ENCODE data around the gene ITGAX.

DNA sequence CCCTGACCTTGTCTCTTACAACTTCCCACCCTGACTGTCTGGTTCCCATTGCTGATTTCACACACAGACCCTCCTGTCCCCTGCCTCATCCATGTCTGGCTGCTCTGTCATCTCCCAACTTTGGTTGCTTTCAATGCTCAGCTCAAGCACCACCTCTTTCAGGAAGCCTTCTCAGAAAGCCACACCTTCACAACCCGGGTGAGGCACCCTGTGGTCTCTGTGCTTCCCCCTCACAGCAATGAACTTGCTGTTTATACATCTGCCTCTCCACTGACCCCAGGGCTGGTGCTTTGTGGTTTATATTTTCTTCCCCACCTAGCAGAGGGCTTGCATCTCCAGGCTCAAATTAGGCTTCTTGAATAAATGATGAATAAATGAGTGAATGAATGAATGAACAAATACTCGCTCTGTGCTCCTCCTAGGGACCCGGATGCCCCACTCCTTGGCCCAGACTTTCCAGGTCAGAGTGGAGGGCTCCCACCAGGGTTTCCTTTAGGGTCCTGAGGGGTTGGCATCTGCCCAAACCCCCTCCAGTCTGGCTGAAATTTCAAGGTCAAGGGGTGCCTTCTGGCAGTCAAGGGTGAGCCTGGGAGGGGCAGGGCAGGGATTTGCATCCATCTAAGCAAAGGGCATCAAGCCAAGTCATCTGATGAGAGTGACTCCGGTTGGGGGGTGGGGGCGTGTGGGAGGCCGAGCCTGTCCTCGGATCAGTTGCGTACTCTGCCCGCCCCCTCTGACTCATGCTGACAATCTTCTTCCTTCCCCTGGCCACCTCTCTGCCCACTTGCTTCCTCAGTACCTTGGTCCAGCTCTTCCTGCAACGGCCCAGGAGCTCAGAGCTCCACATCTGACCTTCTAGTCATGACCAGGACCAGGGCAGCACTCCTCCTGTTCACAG, at the start of gene ITGAX:
- TF ChIP-seq, protein P1, sequence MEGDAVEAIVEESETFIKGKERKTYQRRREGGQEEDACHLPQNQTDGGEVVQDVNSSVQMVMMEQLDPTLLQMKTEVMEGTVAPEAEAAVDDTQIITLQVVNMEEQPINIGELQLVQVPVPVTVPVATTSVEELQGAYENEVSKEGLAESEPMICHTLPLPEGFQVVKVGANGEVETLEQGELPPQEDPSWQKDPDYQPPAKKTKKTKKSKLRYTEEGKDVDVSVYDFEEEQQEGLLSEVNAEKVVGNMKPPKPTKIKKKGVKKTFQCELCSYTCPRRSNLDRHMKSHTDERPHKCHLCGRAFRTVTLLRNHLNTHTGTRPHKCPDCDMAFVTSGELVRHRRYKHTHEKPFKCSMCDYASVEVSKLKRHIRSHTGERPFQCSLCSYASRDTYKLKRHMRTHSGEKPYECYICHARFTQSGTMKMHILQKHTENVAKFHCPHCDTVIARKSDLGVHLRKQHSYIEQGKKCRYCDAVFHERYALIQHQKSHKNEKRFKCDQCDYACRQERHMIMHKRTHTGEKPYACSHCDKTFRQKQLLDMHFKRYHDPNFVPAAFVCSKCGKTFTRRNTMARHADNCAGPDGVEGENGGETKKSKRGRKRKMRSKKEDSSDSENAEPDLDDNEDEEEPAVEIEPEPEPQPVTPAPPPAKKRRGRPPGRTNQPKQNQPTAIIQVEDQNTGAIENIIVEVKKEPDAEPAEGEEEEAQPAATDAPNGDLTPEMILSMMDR (IDR thresholded peaks at IDR 0.05), result no peak
- no peak for TF ChIP-seq POLR2A (IDR thresholded peaks at IDR 0.05)

Measured in thyroid gland (tissue), 4 donors.